ENCODE data around the gene SEMA4C.

DNA sequence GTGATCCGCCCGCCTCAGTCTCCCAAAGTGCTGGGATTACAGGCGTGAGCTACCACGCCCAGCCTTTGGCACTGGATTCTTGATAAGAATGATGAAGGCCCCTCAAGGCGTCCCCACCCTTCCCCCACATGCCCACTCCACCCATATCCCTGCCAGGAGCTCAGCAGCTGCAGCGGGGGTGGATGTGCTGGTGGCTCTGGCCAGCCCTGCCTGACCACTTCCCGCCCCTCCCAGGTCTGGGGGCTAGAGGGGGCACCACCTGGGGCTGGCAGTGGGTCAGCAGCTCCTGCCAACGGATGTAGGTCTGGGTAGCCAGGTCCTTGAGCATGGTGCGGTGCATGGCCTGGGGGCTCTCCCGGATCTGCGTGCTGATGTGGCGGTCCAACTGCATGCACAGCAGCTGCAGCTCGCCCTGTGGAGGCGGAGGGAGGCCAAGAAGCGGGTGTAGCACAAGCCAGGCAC lies 7.8 kb upstream of the SEMA4C start:
- TF ChIP-seq, protein P1, sequence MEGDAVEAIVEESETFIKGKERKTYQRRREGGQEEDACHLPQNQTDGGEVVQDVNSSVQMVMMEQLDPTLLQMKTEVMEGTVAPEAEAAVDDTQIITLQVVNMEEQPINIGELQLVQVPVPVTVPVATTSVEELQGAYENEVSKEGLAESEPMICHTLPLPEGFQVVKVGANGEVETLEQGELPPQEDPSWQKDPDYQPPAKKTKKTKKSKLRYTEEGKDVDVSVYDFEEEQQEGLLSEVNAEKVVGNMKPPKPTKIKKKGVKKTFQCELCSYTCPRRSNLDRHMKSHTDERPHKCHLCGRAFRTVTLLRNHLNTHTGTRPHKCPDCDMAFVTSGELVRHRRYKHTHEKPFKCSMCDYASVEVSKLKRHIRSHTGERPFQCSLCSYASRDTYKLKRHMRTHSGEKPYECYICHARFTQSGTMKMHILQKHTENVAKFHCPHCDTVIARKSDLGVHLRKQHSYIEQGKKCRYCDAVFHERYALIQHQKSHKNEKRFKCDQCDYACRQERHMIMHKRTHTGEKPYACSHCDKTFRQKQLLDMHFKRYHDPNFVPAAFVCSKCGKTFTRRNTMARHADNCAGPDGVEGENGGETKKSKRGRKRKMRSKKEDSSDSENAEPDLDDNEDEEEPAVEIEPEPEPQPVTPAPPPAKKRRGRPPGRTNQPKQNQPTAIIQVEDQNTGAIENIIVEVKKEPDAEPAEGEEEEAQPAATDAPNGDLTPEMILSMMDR (conservative IDR thresholded peaks at IDR 0.05; ENCODE audit: low read length) = no peak
- TF ChIP-seq EZH2phosphoT487 (IDR thresholded peaks at IDR 0.05; ENCODE audit: borderline replicate concordance, low read depth, low read length) = no peak
